Measurements from ENCODE around the gene SPIRE1. TPM values are rescaled to one million over a fixed set of nuclear protein-coding genes. Genes with fewer than 3 reads are reported as not detected.

Gene SPIRE1
- polyA plus RNA-seq, 4 donors, result 1.6 to 4.0 (median 2.1) TPM

DNA sequence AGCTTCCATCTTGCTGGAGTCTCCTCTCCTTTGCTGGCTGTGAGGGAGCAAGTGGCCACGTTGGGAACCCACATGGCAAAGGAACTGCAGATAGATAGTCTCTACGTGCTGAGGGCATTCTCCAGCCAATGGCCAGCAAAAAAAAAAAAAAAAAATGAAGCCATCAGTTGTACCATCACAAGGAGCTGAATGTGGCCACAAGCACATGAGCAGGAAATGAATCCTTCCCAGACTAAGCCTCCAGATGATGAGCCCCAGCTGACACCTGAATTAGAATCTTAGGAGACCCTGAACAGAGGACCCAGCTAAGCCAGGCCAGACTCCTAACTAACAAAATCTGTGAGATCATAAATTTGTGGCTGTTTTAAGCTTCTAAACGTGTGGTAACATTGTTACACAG lies 57.9 kb downstream of the SPIRE1 start:
- no peak overlapping the region for H3K27ac ChIP-seq (ENCODE audit: low read depth in 1 of 3, low read length in 2 of 3)

DNA sequence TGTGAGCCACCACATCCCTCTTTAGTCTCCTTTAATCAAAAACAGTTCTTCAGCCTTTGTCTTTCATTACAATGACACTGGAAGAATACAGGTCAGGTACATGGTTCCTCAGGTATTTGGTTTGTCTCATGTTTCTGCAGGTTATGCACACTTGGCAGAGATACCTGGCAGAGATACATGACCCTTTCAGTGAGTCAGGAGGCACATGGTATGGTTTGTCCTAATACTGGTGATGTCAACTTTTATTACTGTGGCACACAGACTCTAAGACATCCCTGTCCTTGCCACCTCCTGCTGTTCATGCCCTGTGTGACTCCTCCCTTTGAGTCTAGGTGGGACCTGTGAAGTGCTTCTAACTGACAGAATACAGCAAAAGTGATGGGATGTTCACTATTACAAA lies 58.4 kb downstream of the SPIRE1 start:
- FAIRE-seq, result no peak
- no peak for DNase-seq

More for the DNA sequence above, 57.9 kb downstream of the SPIRE1 start:
- Histone ChIP-seq H3K36me3 (ENCODE audit: control insufficient read depth in 3 of 3, insufficient read depth in 2 of 3, low read depth in 1 of 3, low read length in 3 of 3) (no peaks in the 10 kb centered on the region), H3K9me3 (ENCODE audit: control insufficient read depth in 2 of 2, insufficient read depth in 1 of 2, low read depth in 1 of 2, low read length in 1 of 2) (no peaks in the 10 kb centered on the region), H3K4me3 (ENCODE audit: low read depth in 1 of 3, low read length in 3 of 3) (no peak overlapping the region), H3K27me3 (ENCODE audit: control insufficient read depth in 3 of 3, insufficient read depth in 3 of 3, low read length in 3 of 3) (no peaks in the 10 kb centered on the region), H3K4me1 (ENCODE audit: control insufficient read depth in 3 of 3, insufficient read depth in 2 of 3, low read depth in 1 of 3, low read length in 2 of 3) (no peaks in the 10 kb centered on the region)
- FAIRE-seq (no peak), DNase-seq (no peak)
- WGBS, 3 donors, result 54 to 65% (median 57%) methylated on average over 3 of the region's 3 CpGs

DNA sequence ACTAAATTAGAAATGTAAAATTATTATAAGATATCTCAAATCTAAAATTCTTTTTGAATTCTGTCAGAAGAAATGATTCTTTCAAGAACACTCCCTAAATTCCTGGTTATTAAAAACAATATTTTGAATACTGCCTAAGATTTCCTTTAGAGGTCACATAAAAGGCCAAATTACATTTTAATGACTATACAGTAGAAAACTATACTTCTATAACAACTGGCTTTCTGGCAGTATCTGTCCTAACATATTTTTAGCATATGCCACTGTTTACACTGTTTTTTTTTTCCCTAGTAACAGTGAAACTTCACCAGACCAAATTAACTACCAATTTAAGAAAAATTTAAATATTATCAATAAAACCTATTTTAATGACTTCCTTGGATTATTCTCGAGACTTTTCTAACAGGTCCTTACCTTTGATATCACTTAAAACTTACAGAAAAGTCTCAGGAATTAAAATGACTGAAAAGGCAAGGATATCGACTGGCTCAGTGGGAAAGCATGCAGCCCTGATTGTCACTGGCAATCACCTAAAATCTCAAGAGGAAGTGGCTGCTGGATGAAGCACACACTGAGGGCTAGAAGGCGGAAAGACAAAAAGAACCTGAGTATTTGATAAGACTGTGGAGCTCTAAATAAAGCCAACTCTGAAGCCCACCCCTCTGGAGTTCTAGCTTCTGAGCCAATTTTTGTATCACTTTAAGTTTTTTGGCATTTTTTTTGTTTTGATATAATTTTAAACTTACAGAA lies 59.6 kb downstream of the SPIRE1 start:
- Histone ChIP-seq H3K27ac (ENCODE audit: low read depth in 1 of 3, low read length in 2 of 3) (no peak overlapping the region), H3K4me3 (ENCODE audit: low read depth in 1 of 3, low read length in 3 of 3) (no peak overlapping the region), H3K9me3 (ENCODE audit: control insufficient read depth in 2 of 2, insufficient read depth in 1 of 2, low read depth in 1 of 2, low read length in 1 of 2) (no peaks in the 10 kb centered on the region), H3K27me3 (ENCODE audit: control insufficient read depth in 3 of 3, insufficient read depth in 3 of 3, low read length in 3 of 3) (no peaks in the 10 kb centered on the region), H3K36me3 (ENCODE audit: control insufficient read depth in 3 of 3, insufficient read depth in 2 of 3, low read depth in 1 of 3, low read length in 3 of 3) (no peaks in the 10 kb centered on the region), H3K4me1 (ENCODE audit: control insufficient read depth in 3 of 3, insufficient read depth in 2 of 3, low read depth in 1 of 3, low read length in 2 of 3) (no peaks in the 10 kb centered on the region)
- FAIRE-seq (no peak), DNase-seq (no peak)
- WGBS, 3 donors, result 47 to 64% (median 51%) methylated on average over 3 of the region's 3 CpGs

More for the DNA sequence above, 58.4 kb downstream of the SPIRE1 start:
- Histone ChIP-seq H3K27me3 (ENCODE audit: control insufficient read depth in 3 of 3, insufficient read depth in 3 of 3, low read length in 3 of 3) (no peaks in the 10 kb centered on the region), H3K36me3 (ENCODE audit: control insufficient read depth in 3 of 3, insufficient read depth in 2 of 3, low read depth in 1 of 3, low read length in 3 of 3) (no peaks in the 10 kb centered on the region), H3K27ac (ENCODE audit: low read depth in 1 of 3, low read length in 2 of 3) (no peak overlapping the region), H3K9me3 (ENCODE audit: control insufficient read depth in 2 of 2, insufficient read depth in 1 of 2, low read depth in 1 of 2, low read length in 1 of 2) (no peaks in the 10 kb centered on the region), H3K4me1 (ENCODE audit: control insufficient read depth in 3 of 3, insufficient read depth in 2 of 3, low read depth in 1 of 3, low read length in 2 of 3) (no peaks in the 10 kb centered on the region), H3K4me3 (ENCODE audit: low read depth in 1 of 3, low read length in 3 of 3) (no peak overlapping the region)

DNA sequence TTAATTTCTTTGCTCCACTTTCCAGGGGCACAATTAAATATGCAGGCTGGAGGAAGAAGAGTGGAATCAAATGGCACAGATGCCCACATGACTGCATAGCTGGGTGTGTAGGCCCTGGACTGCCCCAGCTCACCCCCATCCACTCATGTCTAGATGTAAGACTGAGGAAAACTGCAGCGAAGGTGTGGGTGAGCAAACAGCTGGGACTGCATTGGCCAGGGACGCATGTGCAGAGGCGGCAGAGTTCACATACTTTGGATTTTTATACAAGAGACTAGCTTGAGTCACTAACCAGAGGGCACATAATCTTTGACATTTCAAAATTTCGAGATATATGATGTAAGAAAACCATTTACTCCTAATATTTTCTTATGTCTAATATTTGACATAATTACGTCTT lies 60.1 kb downstream of the SPIRE1 start:
- no peaks in the 10 kb centered on the region for H3K4me1 ChIP-seq (ENCODE audit: control insufficient read depth in 3 of 3, insufficient read depth in 2 of 3, low read depth in 1 of 3, low read length in 2 of 3)
- no peaks in the 10 kb centered on the region for H3K27me3 ChIP-seq (ENCODE audit: control insufficient read depth in 3 of 3, insufficient read depth in 3 of 3, low read length in 3 of 3)
- DNase-seq (no peak), FAIRE-seq (no peak)
- 70 to 83% (median 80%) methylated on average over 5 of the region's 5 CpGs for WGBS, 3 donors
- H3K27ac ChIP-seq (ENCODE audit: low read depth in 1 of 3, low read length in 2 of 3), result no peak overlapping the region
- H3K4me3 ChIP-seq (ENCODE audit: low read depth in 1 of 3, low read length in 3 of 3), result no peak overlapping the region
- H3K9me3 ChIP-seq (ENCODE audit: control insufficient read depth in 2 of 2, insufficient read depth in 1 of 2, low read depth in 1 of 2, low read length in 1 of 2), result no peaks in the 10 kb centered on the region
- no peaks in the 10 kb centered on the region for H3K36me3 ChIP-seq (ENCODE audit: control insufficient read depth in 3 of 3, insufficient read depth in 2 of 3, low read depth in 1 of 3, low read length in 3 of 3)

DNA sequence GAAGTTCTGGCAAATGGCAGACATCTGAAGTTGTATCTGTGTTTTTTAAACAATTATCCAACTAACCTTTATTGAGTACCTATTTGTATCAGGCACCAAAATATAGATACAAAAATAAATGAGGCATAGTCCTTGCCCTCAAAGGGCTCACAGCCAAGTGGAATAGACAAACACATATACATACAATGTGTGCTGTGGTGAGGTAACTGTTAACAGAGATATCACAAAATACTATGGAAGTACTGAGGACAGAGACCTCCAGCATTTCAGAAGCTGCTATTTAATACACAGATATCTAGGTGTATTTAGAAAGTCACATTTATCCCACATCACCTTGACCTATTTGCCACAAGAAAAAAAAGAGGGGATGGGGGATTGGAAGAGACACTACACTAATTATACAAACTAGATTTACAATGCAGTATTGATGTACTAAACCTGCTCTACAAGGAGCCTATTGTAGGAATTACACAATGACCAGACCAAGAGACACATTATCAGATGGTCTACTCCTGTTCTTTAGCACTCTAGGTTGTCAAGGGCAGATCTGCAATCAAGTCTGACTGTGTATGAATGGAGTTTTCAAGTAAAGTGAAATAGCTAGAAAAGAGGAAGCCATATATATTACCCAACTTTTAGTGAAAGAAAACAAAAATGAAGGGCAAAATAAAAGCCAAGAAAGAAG lies 62.2 kb downstream of the SPIRE1 start:
- no peaks in the 10 kb centered on the region for H3K36me3 ChIP-seq (ENCODE audit: control insufficient read depth in 3 of 3, insufficient read depth in 2 of 3, low read depth in 1 of 3, low read length in 3 of 3)
- H3K4me3 ChIP-seq (ENCODE audit: low read depth in 1 of 3, low read length in 3 of 3), result no peak overlapping the region
- no peak overlapping the region for H3K27ac ChIP-seq (ENCODE audit: low read depth in 1 of 3, low read length in 2 of 3)
- H3K4me1 ChIP-seq (ENCODE audit: control insufficient read depth in 3 of 3, insufficient read depth in 2 of 3, low read depth in 1 of 3, low read length in 2 of 3), result no peaks in the 10 kb centered on the region
- DNase-seq, result no peak
- no peaks in the 10 kb centered on the region for H3K27me3 ChIP-seq (ENCODE audit: control insufficient read depth in 3 of 3, insufficient read depth in 3 of 3, low read length in 3 of 3)
- no peaks in the 10 kb centered on the region for H3K9me3 ChIP-seq (ENCODE audit: control insufficient read depth in 2 of 2, insufficient read depth in 1 of 2, low read depth in 1 of 2, low read length in 1 of 2)
- no peak for FAIRE-seq

DNA sequence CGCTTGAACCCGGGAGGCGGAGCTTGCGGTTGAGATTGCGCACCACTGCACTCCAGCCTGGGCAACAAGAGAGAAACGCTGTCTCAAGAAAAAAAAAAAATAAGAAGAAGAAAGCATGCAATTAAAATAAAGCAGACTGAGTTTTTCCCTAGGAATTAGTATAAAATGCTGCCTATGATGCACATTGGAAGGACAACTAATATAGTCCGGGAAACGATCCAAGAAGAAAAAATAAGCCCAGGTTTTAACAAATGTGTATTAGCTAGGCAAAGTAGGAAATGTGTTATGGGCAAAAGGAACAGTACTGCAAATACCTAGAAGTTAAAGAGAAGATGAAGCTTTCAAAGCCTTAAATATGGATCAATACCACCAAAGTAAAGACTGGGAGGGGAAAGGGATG lies 64.0 kb downstream of the SPIRE1 start:
- Histone ChIP-seq H3K36me3 (ENCODE audit: control insufficient read depth in 3 of 3, insufficient read depth in 2 of 3, low read depth in 1 of 3, low read length in 3 of 3) (no peaks in the 10 kb centered on the region), H3K9me3 (ENCODE audit: control insufficient read depth in 2 of 2, insufficient read depth in 1 of 2, low read depth in 1 of 2, low read length in 1 of 2) (no peaks in the 10 kb centered on the region), H3K4me1 (ENCODE audit: control insufficient read depth in 3 of 3, insufficient read depth in 2 of 3, low read depth in 1 of 3, low read length in 2 of 3) (no peaks in the 10 kb centered on the region), H3K27ac (ENCODE audit: low read depth in 1 of 3, low read length in 2 of 3) (no peak overlapping the region), H3K4me3 (ENCODE audit: low read depth in 1 of 3, low read length in 3 of 3) (no peak overlapping the region), H3K27me3 (ENCODE audit: control insufficient read depth in 3 of 3, insufficient read depth in 3 of 3, low read length in 3 of 3) (no peaks in the 10 kb centered on the region)
- FAIRE-seq (no peak), DNase-seq (no peak)
- 88 to 90% (median 89%) methylated on average over 8 of the region's 8 CpGs for WGBS, 3 donors

DNA sequence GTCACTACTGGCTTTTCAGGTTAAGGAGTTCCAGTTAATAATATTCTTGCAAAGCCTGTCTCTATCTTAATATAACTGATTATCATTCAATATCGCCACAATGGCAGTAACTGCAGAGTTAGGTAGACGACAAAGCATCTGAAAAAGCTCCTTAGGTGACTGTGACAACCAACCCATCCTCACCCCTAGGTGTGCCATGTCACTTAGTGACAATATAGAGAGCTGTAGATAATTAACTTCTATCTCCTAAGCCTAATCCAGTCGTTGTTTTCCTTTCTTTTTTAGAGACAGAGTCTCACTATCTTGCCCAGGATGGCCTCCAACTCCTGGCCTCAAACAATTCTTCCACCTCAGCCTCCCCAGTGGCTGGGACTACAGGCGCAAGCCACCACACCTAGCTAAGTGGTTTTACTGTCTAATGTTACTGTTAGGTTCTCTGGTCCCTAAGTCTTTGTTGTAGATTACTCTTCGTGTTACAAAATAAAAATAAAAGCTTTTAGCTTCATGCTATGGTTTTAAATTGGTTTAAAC lies 65.2 kb downstream of the SPIRE1 start:
- no peak for FAIRE-seq
- WGBS, 3 donors, result 67 to 78% (median 72%) methylated on average over 5 of the region's 5 CpGs
- H3K36me3 ChIP-seq (ENCODE audit: control insufficient read depth in 3 of 3, insufficient read depth in 2 of 3, low read depth in 1 of 3, low read length in 3 of 3), result no peaks in the 10 kb centered on the region

DNA sequence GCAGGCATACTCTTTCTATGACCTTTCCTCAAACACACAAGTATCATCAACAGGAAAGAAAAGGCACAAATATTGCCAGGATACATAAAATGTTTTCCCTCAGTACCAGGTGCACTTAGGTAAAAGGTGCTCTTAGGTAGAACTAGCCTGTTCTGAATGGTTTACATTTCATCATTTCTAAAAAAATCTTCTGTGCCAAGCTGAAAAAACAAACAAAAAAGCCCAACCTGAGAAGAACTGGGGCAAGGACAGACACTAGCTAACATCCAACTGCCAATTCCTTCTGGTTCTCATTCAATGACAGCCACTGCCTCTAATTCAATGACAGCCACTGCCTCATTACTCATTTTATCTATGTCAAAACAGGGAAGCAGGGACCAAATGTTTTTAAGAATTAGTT lies 68.5 kb downstream of the SPIRE1 start:
- Histone ChIP-seq H3K4me1 (ENCODE audit: control insufficient read depth in 3 of 3, insufficient read depth in 2 of 3, low read depth in 1 of 3, low read length in 2 of 3) (no peaks in the 10 kb centered on the region), H3K36me3 (ENCODE audit: control insufficient read depth in 3 of 3, insufficient read depth in 2 of 3, low read depth in 1 of 3, low read length in 3 of 3) (no peaks in the 10 kb centered on the region), H3K27ac (ENCODE audit: low read depth in 1 of 3, low read length in 2 of 3) (no peak overlapping the region), H3K27me3 (ENCODE audit: control insufficient read depth in 3 of 3, insufficient read depth in 3 of 3, low read length in 3 of 3) (no peaks in the 10 kb centered on the region), H3K4me3 (ENCODE audit: low read depth in 1 of 3, low read length in 3 of 3) (no peak overlapping the region), H3K9me3 (ENCODE audit: control insufficient read depth in 2 of 2, insufficient read depth in 1 of 2, low read depth in 1 of 2, low read length in 1 of 2) (no peaks in the 10 kb centered on the region)
- no peak for DNase-seq
- FAIRE-seq, result no peak

More for the DNA sequence above, 65.2 kb downstream of the SPIRE1 start:
- Histone ChIP-seq H3K9me3 (ENCODE audit: control insufficient read depth in 2 of 2, insufficient read depth in 1 of 2, low read depth in 1 of 2, low read length in 1 of 2) (no peaks in the 10 kb centered on the region), H3K27ac (ENCODE audit: low read depth in 1 of 3, low read length in 2 of 3) (no peak overlapping the region), H3K27me3 (ENCODE audit: control insufficient read depth in 3 of 3, insufficient read depth in 3 of 3, low read length in 3 of 3) (no peaks in the 10 kb centered on the region), H3K4me3 (ENCODE audit: low read depth in 1 of 3, low read length in 3 of 3) (no peak overlapping the region), H3K4me1 (ENCODE audit: control insufficient read depth in 3 of 3, insufficient read depth in 2 of 3, low read depth in 1 of 3, low read length in 2 of 3) (no peaks in the 10 kb centered on the region)
- DNase-seq, result no peak

Data from small intestine (tissue), 7 donors.